ENCODE measurements around the gene DDX41.

The DDX41 gene

GRCh38 chr5:177476531-177477233 lies 40.1 kb downstream of the DDX41 start:
- no peak for DNase-seq (ENCODE audit: low read depth)
- TF ChIP-seq CTCF (IDR thresholded peaks at IDR 0.05; ENCODE audit: insufficient read depth, low read depth, low read length, missing control alignments), result no peak
- no peak overlapping the region for H3K4me3 ChIP-seq (ENCODE audit: low read depth, low read length)

- no peak overlapping the region for H3K4me3 ChIP-seq (ENCODE audit: low read depth, low read length)
- DNase-seq (ENCODE audit: low read depth), result no peak
- TF ChIP-seq CTCF (IDR thresholded peaks at IDR 0.05; ENCODE audit: insufficient read depth, low read depth, low read length, missing control alignments), result no peak
These were observed 41.0 kb downstream of the DDX41 start for GRCh38 chr5:177475563-177476427.

- H3K4me3 ChIP-seq (ENCODE audit: low read depth, low read length), result no peak overlapping the region
- DNase-seq (ENCODE audit: low read depth), result no peak
- no peak for TF ChIP-seq CTCF (IDR thresholded peaks at IDR 0.05; ENCODE audit: insufficient read depth, low read depth, low read length, missing control alignments)
These were observed 41.8 kb downstream of the DDX41 start for GRCh38 chr5:177474846-177475562.

- TF ChIP-seq CTCF (IDR thresholded peaks at IDR 0.05; ENCODE audit: insufficient read depth, low read depth, low read length, missing control alignments), result no peak
- DNase-seq (ENCODE audit: low read depth), result no peak
- H3K4me3 ChIP-seq (ENCODE audit: low read depth, low read length), result no peak overlapping the region
These were observed 42.7 kb downstream of the DDX41 start for GRCh38 chr5:177474002-177474476.

GRCh38 chr5:177473443-177474001 lies 43.2 kb downstream of the DDX41 start, which contains the start of gene DBN1:
Gene DBN1, minus strand, starts transcription at chr5:177473634. Its CDS starts 113 bp downstream, at chr5:177473521.
- TF ChIP-seq CTCF (IDR thresholded peaks at IDR 0.05; ENCODE audit: insufficient read depth, low read depth, low read length, missing control alignments), result no peak
- peak within 1 kb of the TSS; percentile 32 for H3K4me3 ChIP-seq (ENCODE audit: low read depth, low read length)
- no peak for DNase-seq (ENCODE audit: low read depth)

All from GM12865 (cell line).